Ishikawa (cell line): ENCODE data around the gene TSHZ3.

Experiments used
- CEBPB ChIP-seq: IDR thresholded peaks from 2 replicates; pipeline ENCODE4 v1.6.1; 2012
- CREB1 ChIP-seq: IDR thresholded peaks from 2 replicates; pipeline ENCODE4 v1.6.1; 2012; ENCODE audit warnings: low read depth
- EGR1 ChIP-seq: IDR thresholded peaks from 2 replicates; pipeline ENCODE4 v1.6.1; 2012
- EP300 ChIP-seq: IDR thresholded peaks from 2 replicates; pipeline ENCODE4 v1.6.1; 2012; ENCODE audit warnings: borderline replicate concordance
- FOXM1 ChIP-seq: IDR thresholded peaks from 2 replicates; pipeline ENCODE4 v1.6.1; 2012; ENCODE audit warnings: low read depth, borderline replicate concordance
- NFIC ChIP-seq: IDR thresholded peaks from 2 replicates; pipeline ENCODE4 v1.6.1; 2012
- RAD21 ChIP-seq: IDR thresholded peaks from 2 replicates; pipeline ENCODE4 v1.6.1; 2012; ENCODE audit warnings: low read depth
- TAF1 ChIP-seq: IDR thresholded peaks from 2 replicates; pipeline ENCODE4 v1.6.1; 2012; ENCODE audit warnings: low read depth, mild to moderate bottlenecking
- TCF12 ChIP-seq: IDR thresholded peaks from 2 replicates; pipeline ENCODE4 v1.6.1; 2012; ENCODE audit warnings: low read depth
- TEAD4 ChIP-seq: IDR thresholded peaks from 2 replicates; pipeline ENCODE4 v1.6.1; 2012
- YY1 ChIP-seq: IDR thresholded peaks from 2 replicates; pipeline ENCODE4 v1.6.1; 2012; ENCODE audit warnings: low read depth
- ZBTB7A ChIP-seq: IDR thresholded peaks from 2 replicates; pipeline ENCODE4 v1.6.1; 2012; ENCODE audit warnings: low read depth
- TF ChIP-seq, protein P1 (sequence below): IDR thresholded peaks from 2 replicates; pipeline ENCODE4 v1.6.1; 2012; ENCODE audit warnings: low read depth, mild to moderate bottlenecking
- TF ChIP-seq, protein P2 (sequence below): IDR thresholded peaks from 2 replicates; pipeline ENCODE4 v1.6.1; 2012
- TF ChIP-seq, protein P3 (sequence below): IDR thresholded peaks from 2 replicates; pipeline ENCODE4 v1.6.1; 2012

TSHZ3 gene

DNA sequence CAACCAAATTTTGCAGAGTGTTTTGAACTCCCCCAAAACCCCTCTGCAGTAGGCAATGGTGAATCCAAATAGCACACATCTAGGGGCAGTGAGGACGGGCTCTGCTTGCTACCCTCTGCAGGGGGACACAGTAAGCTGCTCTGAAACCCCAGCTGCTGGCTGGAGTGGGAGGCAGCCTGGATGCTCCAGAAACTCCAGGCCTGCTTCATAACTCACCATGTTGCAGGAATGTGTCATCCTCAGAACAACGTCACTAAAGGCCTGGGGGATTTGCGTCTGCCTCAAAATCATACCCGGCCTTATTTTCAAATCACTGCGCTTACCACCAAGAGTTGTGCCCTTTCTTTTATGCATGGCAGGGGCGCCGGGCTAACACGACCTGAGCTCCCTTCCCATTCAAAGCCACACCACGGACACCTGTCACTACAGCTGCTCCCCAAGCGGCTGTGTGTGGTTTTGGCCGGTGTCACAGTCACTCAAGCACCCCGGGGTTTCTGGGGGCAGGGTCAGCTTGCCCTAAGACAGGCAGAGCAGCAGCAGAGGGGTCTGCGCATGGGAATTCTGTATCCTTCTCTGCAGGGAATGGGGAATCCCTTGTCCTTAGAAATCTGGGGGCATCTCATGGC, 93.9 kb downstream of the TSHZ3 start:
- no peak for TF ChIP-seq TAF1
- no peak for TF ChIP-seq ZBTB7A
- no peak for TF ChIP-seq YY1
- TF ChIP-seq EP300, result no peak
- no peak for TF ChIP-seq NFIC
- TF ChIP-seq RAD21, result no peak
- TF ChIP-seq, protein P1, sequence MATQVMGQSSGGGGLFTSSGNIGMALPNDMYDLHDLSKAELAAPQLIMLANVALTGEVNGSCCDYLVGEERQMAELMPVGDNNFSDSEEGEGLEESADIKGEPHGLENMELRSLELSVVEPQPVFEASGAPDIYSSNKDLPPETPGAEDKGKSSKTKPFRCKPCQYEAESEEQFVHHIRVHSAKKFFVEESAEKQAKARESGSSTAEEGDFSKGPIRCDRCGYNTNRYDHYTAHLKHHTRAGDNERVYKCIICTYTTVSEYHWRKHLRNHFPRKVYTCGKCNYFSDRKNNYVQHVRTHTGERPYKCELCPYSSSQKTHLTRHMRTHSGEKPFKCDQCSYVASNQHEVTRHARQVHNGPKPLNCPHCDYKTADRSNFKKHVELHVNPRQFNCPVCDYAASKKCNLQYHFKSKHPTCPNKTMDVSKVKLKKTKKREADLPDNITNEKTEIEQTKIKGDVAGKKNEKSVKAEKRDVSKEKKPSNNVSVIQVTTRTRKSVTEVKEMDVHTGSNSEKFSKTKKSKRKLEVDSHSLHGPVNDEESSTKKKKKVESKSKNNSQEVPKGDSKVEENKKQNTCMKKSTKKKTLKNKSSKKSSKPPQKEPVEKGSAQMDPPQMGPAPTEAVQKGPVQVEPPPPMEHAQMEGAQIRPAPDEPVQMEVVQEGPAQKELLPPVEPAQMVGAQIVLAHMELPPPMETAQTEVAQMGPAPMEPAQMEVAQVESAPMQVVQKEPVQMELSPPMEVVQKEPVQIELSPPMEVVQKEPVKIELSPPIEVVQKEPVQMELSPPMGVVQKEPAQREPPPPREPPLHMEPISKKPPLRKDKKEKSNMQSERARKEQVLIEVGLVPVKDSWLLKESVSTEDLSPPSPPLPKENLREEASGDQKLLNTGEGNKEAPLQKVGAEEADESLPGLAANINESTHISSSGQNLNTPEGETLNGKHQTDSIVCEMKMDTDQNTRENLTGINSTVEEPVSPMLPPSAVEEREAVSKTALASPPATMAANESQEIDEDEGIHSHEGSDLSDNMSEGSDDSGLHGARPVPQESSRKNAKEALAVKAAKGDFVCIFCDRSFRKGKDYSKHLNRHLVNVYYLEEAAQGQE, result no peak

DNA sequence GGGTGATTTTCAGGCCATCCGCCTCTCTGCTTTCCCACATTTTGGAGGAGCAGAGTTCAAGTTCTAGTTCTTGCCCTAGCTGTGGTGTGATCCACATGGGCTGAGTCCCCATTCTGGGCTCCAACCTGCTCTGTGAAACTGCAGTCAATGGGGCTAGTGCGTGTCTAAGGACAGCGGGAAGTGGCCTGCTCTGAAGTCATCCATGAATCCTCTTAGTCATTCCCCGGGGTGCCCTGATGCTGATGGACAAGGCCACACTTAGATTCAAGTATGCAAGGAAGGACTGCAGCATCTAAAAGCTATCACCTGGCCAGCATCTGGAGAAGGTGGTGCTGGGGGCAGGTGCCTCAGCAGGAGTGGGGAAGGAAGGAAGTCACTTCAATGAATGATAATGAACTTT, 94.6 kb downstream of the TSHZ3 start:
- TF ChIP-seq, protein P2, sequence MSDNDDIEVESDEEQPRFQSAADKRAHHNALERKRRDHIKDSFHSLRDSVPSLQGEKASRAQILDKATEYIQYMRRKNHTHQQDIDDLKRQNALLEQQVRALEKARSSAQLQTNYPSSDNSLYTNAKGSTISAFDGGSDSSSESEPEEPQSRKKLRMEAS, result no peak
- TF ChIP-seq, protein P3, sequence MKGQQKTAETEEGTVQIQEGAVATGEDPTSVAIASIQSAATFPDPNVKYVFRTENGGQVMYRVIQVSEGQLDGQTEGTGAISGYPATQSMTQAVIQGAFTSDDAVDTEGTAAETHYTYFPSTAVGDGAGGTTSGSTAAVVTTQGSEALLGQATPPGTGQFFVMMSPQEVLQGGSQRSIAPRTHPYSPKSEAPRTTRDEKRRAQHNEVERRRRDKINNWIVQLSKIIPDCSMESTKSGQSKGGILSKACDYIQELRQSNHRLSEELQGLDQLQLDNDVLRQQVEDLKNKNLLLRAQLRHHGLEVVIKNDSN, result no peak
- TF ChIP-seq CREB1 (no peak), RAD21 (no peak), EP300 (no peak), TEAD4 (no peak), CEBPB (no peak), TAF1 (no peak), ZBTB7A (no peak), EGR1 (no peak), NFIC (no peak), TCF12 (no peak), YY1 (no peak), FOXM1 (no peak)
- TF ChIP-seq, protein P1, result no peak

DNA sequence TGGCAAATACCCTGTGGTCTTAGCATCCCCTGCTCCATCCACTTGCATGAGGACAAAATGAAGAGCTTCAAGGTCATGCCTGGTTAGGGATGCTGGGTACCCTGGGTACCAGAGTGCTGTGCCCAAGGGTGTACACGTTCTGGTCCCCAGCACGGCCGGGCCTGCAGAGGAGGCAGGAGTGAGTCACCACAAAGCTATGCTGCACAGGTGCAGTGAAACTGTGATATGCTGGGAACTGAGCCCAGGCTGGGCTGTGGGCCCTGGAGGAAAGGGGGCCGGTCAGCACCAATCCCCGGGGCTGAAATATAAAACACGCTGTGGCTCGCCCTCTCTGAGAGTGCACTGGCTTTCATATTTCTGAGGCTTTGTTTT, 95.1 kb downstream of the TSHZ3 start:
- TF ChIP-seq RAD21, result no peak
- TF ChIP-seq CREB1, result no peak
- TF ChIP-seq TEAD4, result no peak
- TF ChIP-seq YY1, result no peak
- TF ChIP-seq ZBTB7A, result no peak
- TF ChIP-seq CEBPB, result no peak
- TF ChIP-seq EP300, result no peak
- TF ChIP-seq, protein P1, result no peak
- TF ChIP-seq TAF1, result no peak
- no peak for TF ChIP-seq FOXM1
- TF ChIP-seq, protein P3, result no peak
- TF ChIP-seq NFIC, result no peak
- no peak for TF ChIP-seq TCF12
- no peak for TF ChIP-seq EGR1

DNA sequence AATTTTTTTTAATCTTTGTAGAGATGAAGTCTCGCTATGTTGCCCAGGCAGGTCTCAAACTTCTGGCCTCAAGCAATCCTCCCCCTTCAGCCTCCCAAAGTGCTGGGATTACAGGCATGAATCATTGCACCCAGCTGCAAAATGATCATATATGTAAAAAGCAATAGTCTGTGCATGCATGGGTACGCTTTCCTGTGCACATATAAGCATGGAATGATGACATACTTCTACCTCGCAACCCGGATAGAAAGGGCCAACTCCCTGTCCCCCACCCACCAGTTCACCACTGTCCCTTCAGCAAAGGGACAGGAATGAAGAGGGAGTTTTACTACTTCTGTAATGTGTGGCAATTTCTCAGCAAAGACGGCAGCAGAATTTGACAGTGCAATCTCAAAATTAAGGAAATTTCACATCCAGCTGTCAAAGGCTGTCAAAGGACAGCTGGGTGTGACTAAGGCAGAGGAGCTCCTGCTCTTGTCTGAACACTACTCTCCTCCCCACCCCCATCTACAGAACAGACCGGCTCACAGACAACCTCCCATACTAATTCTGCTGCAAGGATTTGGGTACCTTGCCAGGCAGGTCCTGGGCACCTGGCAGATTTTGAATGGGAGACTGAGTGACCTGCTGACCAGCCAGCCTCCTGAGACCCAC, 95.6 kb downstream of the TSHZ3 start:
- no peak for TF ChIP-seq TCF12
- TF ChIP-seq, protein P1, result no peak
- no peak for TF ChIP-seq TAF1
- no peak for TF ChIP-seq CREB1
- TF ChIP-seq FOXM1, result no peak
- TF ChIP-seq ZBTB7A, result no peak
- TF ChIP-seq RAD21, result no peak
- TF ChIP-seq YY1, result no peak
- no peak for TF ChIP-seq NFIC
- no peak for TF ChIP-seq EGR1
